ENCODE data around the gene PKDCC.

Gene PKDCC

DNA sequence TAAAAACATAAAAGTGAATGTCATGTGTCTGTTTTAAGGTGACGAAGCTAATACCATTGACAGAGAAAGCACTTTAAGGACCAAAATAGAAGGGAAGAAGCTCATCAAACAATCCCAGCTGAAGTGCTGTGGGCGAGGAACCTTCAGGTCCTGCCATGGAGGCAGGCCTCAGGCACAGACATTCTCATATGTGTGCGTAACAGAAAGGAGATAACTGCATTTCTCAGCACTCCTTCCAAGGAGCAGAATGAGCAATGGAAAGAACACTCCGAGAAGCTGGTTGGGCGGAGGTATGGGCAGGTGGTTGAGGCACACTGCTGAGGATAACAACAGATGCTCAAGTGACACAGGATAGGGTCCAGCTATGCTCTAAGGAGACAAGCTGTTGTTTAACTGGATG, 42.4 kb downstream of the PKDCC start:
- peak overlapping the region; percentile 2 for H3K27ac Mint-ChIP-seq
- H3K9me3 Mint-ChIP-seq, result no peaks in the 10 kb centered on the region
- intact Hi-C loops (cut with micrococcal nuclease), result no loop called here
- no peaks in the 10 kb centered on the region for H3K36me3 Mint-ChIP-seq (ENCODE audit: low read depth)
- H3K4me1 Mint-ChIP-seq (ENCODE audit: low read depth), result peaks cover 22% of the 10 kb centered on the region
- no peak overlapping the region for H3K4me3 Mint-ChIP-seq
- H3K27me3 Mint-ChIP-seq, result peaks cover 17% of the 10 kb centered on the region

DNA sequence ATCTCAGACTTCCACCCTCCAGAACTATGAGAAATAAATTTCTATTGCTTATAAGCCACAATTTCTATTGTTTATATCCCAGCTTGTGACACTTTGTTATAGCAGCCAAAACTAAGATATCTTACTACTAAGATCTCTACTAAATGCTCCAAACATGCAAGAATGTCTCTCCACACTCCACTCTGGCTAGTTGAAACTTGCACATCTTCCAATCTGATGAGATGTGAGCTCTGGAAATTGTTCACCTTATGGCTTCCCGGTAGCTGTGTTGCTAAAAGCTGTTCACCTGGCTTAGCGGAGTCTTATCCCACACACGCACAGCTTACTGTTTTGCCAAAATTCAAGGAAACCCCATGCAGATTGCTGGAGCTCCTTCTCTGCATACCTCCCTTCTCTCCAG, 43.9 kb downstream of the PKDCC start:
- Mint-ChIP-seq H3K4me1 (ENCODE audit: low read depth) (peaks cover 23% of the 10 kb centered on the region), H3K27ac (peak overlapping the region; percentile 11), H3K4me3 (no peak overlapping the region), H3K9me3 (no peaks in the 10 kb centered on the region), H3K36me3 (ENCODE audit: low read depth) (no peaks in the 10 kb centered on the region), H3K27me3 (peaks cover 15% of the 10 kb centered on the region)
- intact Hi-C loops (cut with micrococcal nuclease), result loop anchor here (2.0 kb wide), 1 partner anchor 81 kb away; no protein-coding TSS in a partner anchor

DNA sequence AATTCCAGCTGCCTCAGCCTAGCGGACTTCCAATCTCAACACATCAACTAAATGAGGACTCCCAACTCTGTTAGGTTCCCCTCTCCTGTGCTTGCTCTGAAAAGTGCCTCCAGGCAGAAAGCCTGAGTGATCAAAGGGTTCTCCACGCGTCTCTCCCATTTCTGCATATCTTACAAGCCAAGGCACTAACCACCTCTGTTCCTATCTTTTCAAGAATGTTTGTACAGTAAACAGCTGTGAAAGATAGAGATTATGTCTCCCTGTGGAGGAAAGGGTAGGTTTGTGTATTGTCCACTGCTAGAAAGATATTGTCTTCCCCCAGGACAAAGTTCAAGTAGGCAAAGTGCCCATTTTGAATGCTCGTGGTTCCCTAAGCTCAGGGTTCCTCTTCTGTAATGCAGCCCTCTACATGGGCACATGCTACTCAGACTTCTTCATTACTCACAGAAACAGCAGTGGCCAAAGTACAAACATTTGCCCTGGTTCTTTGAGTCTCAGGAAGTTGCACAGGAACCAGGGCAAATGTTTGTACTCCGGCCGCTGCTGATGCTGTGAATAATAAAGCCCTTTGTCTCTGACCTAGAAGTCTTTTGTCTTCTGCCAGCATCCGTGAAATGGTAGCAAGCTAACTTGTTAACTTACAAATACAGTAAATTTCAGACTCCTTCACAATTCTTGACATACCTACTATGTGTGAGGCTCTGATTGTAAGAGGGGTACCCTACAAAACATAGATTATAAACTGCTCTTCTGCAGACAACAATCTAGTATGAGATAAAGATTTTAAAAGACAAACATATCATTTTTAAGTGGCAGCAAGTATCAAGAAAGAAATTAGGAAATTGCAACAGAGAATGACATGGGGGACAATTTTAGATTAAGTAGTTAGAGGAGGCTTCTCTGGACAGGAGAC, 44.5 kb downstream of the PKDCC start:
- H3K27me3 Mint-ChIP-seq, result peaks cover 11% of the 10 kb centered on the region
- no peaks in the 10 kb centered on the region for H3K36me3 Mint-ChIP-seq (ENCODE audit: low read depth)
- peaks cover 28% of the 10 kb centered on the region for H3K4me1 Mint-ChIP-seq (ENCODE audit: low read depth)
- no peaks in the 10 kb centered on the region for H3K9me3 Mint-ChIP-seq
- H3K4me3 Mint-ChIP-seq, result no peak overlapping the region
- intact Hi-C loops (cut with micrococcal nuclease), result loop anchor here (2.0 kb wide), 1 partner anchor 80 kb away; no protein-coding TSS in a partner anchor
- H3K27ac Mint-ChIP-seq, result peak overlapping the region; percentile 11

DNA sequence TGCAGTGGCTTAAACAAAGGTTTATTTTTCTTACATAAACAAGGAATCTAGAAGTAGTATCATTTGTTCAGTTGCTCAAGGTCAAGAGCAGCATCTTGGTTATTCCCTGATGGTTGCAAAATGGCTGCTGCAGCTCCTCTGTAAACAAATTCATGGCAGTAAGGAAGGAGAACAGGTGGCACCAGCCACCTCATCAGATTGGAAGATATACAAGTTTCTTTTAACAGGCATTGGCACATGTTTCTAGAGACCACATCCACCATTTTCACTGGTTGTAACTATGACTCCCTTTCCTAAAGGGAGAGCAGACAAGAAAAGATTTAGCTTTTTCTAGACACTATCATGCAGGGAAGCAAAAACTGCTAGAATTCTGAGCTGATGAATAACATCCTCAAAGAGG, 46.3 kb downstream of the PKDCC start:
- Mint-ChIP-seq H3K27me3 (peaks cover 11% of the 10 kb centered on the region), H3K36me3 (ENCODE audit: low read depth) (no peaks in the 10 kb centered on the region), H3K4me3 (no peak overlapping the region), H3K4me1 (ENCODE audit: low read depth) (peaks cover 46% of the 10 kb centered on the region), H3K9me3 (no peaks in the 10 kb centered on the region), H3K27ac (no peak overlapping the region)
- intact Hi-C loops (cut with micrococcal nuclease), result no loop called here

DNA sequence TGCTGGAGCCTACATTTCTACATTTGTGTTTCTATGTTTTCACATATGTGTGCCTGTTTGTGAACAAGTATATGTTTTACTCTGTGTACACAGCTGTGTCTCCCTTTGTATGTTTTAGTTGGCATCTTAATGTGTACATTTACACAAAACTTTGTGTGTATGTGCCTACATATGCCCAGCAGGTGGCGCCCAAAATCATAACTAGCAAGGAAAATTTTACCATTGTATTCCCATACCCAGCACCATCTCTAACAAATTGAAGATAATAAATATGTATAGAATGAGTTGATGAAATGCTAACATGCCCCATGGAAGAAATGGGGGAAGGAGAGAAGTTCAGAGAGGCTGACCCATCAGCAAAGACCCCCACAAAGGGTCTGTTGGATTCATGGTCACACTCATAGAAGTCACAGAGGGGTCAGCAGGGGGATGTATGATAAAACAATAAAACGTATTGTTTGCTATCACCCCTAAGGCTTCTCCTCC, 48.1 kb downstream of the PKDCC start:
- Mint-ChIP-seq H3K27me3 (peaks cover 6% of the 10 kb centered on the region), H3K9me3 (peaks cover 10% of the 10 kb centered on the region), H3K4me1 (ENCODE audit: low read depth) (peaks cover 64% of the 10 kb centered on the region), H3K4me3 (no peak overlapping the region), H3K36me3 (ENCODE audit: low read depth) (no peaks in the 10 kb centered on the region), H3K27ac (no peak overlapping the region)
- intact Hi-C loops (cut with micrococcal nuclease), result loop anchor here (1.0 kb wide), 2 partner anchors 100 to 103 kb away; no protein-coding TSS in a partner anchor

DNA sequence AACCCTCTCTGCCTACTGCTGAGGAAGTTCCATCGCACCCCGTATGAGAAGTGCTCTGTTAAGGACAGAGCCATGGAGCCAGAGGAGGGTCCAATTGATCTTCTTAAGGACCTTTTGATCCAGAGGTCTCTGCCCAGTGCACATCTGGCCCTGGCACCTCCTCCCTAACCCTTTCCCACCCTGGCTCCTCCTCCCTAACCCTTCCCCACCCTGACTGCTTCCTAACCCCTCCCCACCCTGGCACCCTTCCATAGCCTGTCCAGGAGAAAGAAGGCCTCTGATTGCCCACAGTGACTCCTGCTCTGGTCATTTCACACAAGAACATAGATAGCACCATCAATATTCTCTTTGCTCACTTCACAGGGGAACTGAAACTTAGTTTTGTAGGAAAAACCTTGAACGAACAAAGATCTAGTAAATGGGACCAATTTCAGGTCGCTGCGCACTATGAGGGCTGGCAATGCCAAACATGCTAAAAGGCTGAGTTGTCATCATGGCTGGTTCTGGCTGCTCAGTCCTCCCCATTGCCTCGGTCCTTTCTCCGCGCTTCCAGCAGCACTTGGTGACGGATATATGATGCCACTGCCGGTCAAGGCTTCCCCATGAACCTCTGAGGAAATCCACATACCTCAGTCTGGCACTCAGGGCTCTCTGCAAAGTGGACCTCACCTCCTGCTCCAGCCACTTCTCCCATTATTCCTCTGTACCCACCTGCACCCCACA, 49.2 kb downstream of the PKDCC start:
- H3K27ac Mint-ChIP-seq, result peak overlapping the region; percentile 96
- no peaks in the 10 kb centered on the region for H3K36me3 Mint-ChIP-seq (ENCODE audit: low read depth)
- intact Hi-C loops (cut with micrococcal nuclease), result loop anchor here (1.0 kb wide), 1 partner anchor 102 kb away; no protein-coding TSS in a partner anchor
- H3K9me3 Mint-ChIP-seq, result peaks cover 10% of the 10 kb centered on the region
- H3K4me3 Mint-ChIP-seq, result peak overlapping the region; percentile 2
- peaks cover 66% of the 10 kb centered on the region for H3K4me1 Mint-ChIP-seq (ENCODE audit: low read depth)
- peaks cover 4% of the 10 kb centered on the region for H3K27me3 Mint-ChIP-seq

DNA sequence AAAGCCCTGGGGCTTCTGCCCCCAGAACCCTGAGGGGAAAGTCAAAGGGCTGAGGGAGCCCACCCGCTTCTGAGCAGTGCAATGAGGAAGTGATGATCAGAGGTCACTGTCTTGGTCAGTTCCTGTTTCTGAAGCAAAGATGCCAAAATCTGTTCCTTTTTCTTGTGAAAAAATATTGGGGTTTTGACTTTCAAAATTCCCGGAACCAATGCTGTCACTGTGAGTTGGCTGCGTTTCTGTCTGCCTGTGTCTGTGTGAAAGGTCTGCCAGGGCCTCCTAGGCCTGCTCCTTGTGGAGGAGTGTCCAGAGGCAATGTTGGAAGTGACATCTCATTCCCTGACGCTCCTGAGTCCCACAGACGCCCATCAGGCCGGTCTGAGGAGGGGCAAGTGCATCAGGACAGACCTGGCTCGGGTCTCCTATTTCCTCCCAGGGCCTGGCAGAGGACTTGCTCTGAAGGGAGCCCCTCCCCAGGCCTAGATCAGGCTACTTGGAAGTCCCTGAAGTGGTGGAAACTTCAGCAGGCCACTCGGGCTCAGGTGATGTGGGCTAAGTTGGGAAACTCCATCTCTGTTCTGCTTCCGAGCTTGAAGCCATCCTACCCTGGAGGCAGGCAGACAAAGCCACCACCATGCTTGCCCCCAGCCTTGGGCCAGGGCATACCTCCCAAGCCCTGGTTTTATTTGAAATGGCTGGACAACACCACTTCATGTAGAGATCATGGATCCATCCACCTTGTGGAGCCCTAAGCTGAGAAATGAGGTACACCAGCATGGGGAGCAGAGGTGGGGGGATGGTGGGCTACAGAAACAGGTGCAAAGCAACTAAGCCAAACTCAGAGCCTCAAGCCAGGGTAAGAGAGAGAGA, 51.0 kb downstream of the PKDCC start:
- H3K4me3 Mint-ChIP-seq, result peak overlapping the region; percentile 58
- H3K36me3 Mint-ChIP-seq (ENCODE audit: low read depth), result no peaks in the 10 kb centered on the region
- peaks cover 3% of the 10 kb centered on the region for H3K27me3 Mint-ChIP-seq
- peak overlapping the region; percentile 96 for H3K27ac Mint-ChIP-seq
- intact Hi-C loops (cut with micrococcal nuclease), result loop anchor here (1.0 kb wide), 1 partner anchor 19 kb away; no protein-coding TSS in a partner anchor
- peaks cover 68% of the 10 kb centered on the region for H3K4me1 Mint-ChIP-seq (ENCODE audit: low read depth)
- peaks cover 10% of the 10 kb centered on the region for H3K9me3 Mint-ChIP-seq

DNA sequence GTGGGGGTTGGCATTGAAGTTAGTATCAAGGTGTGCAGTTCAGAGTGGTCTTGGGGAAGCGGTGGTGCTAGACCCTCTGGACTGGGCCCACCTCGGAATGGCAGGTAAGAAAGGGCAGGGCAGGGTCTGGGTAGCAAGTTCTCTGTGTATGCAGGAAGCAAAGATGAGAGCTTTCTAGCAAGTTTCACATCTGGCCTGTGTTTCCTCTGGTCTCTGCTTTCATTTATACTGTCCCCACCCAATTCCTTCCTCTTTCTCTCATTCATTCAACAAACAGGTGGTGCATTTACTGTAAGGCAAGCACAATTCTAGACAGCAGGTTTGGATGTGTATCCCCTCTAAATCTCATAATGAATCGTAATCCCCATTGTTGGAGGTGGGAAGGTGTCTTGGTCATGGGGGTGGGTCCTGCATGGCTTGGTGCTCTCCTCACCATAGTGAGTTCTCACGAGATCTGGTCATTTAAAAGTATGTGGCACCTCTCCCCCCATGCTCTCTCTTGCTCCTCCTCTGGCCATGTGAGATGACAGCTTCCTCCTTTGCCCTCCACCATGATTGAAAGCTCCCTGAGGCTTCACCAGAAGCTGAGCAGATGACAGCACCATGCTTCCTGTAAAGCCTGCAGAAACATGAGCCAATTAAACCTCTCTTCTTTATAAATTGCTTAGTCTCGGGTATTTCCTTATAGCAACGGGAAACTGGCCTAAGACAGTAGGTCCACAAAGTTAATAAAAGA, 51.8 kb downstream of the PKDCC start:
- H3K9me3 Mint-ChIP-seq, result peaks cover 10% of the 10 kb centered on the region
- peak overlapping the region; percentile 96 for H3K27ac Mint-ChIP-seq
- peaks cover 3% of the 10 kb centered on the region for H3K27me3 Mint-ChIP-seq
- no peaks in the 10 kb centered on the region for H3K36me3 Mint-ChIP-seq (ENCODE audit: low read depth)
- peak overlapping the region; percentile 11 for H3K4me3 Mint-ChIP-seq
- H3K4me1 Mint-ChIP-seq (ENCODE audit: low read depth), result peaks cover 68% of the 10 kb centered on the region
- intact Hi-C loops (cut with micrococcal nuclease), result loop anchor here (5.0 kb wide), 1 partner anchor 38 kb away; no protein-coding TSS in a partner anchor

DNA sequence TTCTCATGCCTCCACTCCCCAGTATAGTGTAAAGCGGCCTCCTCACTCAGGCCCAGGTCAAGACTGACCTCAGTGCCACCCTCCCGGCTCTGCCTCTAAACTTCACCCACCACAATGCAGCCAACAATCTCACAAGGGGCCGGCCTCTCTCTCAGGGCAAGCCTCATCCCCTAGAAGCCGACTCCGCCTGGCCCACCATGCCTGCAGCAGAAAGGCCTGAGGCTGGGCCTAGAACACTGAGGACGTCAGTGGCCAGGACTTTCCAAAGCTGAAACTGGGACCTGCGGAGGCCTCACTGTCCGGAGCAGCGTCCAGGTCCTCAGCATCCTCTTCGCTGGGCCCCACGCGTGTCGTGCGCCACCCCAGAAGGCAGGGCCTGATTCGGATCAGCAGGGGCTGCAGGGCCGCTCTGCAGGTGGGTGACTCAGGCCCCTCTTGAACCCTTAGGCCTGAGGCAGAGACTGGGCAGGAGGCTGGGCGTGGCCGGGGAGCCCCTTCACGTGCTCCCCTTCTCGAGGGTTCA, 52.9 kb downstream of the PKDCC start:
- intact Hi-C loops (cut with micrococcal nuclease), result loop anchor here (5.0 kb wide), 1 partner anchor 37 kb away; no protein-coding TSS in a partner anchor

DNA sequence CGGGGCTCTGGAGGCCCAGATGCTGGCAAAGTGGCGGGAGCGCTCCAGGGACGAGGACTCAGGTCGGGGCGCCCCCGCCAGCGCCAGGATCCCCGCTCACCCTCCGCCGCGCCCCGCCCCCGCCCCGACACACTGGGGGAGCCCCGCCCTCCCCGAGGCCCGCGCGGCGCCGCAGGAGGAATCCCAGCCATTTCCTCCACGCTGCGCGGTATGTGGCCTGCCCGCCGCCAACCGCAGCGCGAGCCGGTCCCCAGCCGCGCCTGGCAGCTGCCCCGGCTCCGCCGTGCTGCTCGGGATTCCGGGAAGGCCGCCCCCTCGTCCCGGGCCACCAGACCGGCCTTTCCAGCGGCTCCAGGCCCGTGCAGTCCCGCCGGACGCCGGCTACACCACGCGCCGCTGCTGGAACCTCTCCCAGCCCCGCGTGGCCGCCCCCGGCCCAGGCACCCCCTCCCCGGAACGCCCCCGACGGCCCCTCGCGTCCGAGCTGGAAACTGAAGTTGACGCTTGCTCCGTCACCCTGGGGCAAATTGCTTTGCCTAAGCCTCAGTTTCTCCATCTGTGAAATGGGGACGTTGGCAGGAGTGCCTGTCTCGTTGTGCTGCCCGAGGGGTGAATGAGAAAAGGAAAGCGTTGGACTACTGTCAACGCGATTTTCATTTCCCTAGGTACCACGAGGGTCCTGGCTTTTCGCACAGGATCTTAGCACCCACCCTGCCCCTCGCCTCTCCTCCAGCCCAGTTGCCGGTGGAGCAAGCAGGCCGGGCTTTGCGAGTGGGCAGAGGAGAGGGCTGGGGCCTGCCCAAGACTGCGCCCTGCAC, 53.6 kb downstream of the PKDCC start:
- Mint-ChIP-seq H3K9me3 (peaks cover 10% of the 10 kb centered on the region), H3K4me1 (ENCODE audit: low read depth) (peaks cover 64% of the 10 kb centered on the region), H3K36me3 (ENCODE audit: low read depth) (no peaks in the 10 kb centered on the region), H3K27ac (peak overlapping the region; percentile 94), H3K27me3 (peaks cover 3% of the 10 kb centered on the region), H3K4me3 (peak overlapping the region; percentile 51)
- intact Hi-C loops (cut with micrococcal nuclease), result loop anchor here (5.0 kb wide), 1 partner anchor 36 kb away; no protein-coding TSS in a partner anchor

More for the DNA sequence above, 52.9 kb downstream of the PKDCC start:
- Mint-ChIP-seq H3K9me3 (peaks cover 10% of the 10 kb centered on the region), H3K4me3 (no peak overlapping the region), H3K27me3 (peaks cover 3% of the 10 kb centered on the region), H3K27ac (peak overlapping the region; percentile 96), H3K36me3 (ENCODE audit: low read depth) (no peaks in the 10 kb centered on the region), H3K4me1 (ENCODE audit: low read depth) (peaks cover 68% of the 10 kb centered on the region)

DNA sequence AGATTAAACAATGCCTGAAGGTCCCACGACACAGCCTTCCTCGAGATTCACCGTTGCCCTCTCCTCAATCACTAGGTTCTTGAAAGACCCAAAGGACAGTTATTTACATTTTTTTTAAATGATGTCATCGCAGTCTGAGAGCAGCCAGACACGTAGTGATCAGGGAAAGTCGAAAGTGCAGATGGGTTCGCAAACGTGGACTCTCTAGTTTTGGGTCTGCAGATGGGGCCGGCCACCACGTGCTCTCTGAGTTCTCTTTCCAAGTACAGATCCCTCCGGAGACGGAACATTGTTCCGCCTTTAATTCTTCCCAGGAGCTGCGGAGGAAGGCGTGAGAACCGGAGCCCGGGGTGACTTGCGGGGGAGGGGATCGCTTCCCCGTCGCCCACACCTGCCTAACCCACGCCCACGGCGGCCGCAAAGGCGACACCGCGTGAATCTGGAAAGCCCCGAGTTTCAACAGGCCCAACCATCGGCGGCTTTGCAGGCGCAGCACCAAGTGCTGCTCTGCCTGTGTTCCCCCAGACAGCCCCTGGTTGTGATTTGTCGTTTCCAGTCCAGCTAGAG, 54.3 kb downstream of the PKDCC start:
- intact Hi-C loops (cut with micrococcal nuclease), result loop anchor here (5.0 kb wide), 1 partner anchor 35 kb away; no protein-coding TSS in a partner anchor
- Mint-ChIP-seq H3K4me1 (ENCODE audit: low read depth) (peaks cover 58% of the 10 kb centered on the region), H3K27me3 (peaks cover 3% of the 10 kb centered on the region)

More for the DNA sequence above, 54.3 kb downstream of the PKDCC start:
- H3K27ac Mint-ChIP-seq, result peak overlapping the region; percentile 94
- peaks cover 10% of the 10 kb centered on the region for H3K9me3 Mint-ChIP-seq
- H3K36me3 Mint-ChIP-seq (ENCODE audit: low read depth), result no peaks in the 10 kb centered on the region
- peak overlapping the region; percentile 51 for H3K4me3 Mint-ChIP-seq
